ENCODE measurements around the gene GLIPR1L2.

- TF ChIP-seq POLR2A (IDR thresholded peaks at IDR 0.05) (no peak), CTCF (IDR thresholded peaks at IDR 0.05) (no peak)
Observed at GRCh38 chr12:75389706-75390105, 1.2 kb upstream of the GLIPR1L2 start.

All from lower leg skin (tissue), 3 donors.